Body of pancreas (tissue), 4 donors: ENCODE data around the gene CTRB2.

Experiments used
- CTCF ChIP-seq, 7 experiments: fragments of 450-650 bp in 4 of 7; fragments of 200-600 bp in 3 of 7; sonication (generic) in 3 of 7; IDR thresholded peaks; one replicate each; pipeline ENCODE4 v1.5.1; 2016 to 2019; ENCODE audit warnings: antibody characterized with exemption in 7 of 7
- POLR2A ChIP-seq, 3 donors: fragments of 450-650 bp; IDR thresholded peaks; one replicate each; pipeline ENCODE4 v1.6.1; 2016; ENCODE audit warnings: antibody characterized with exemption in 3 of 3, mild to moderate bottlenecking in 2 of 3

- TF ChIP-seq CTCF (IDR thresholded peaks at IDR 0.05) (peak in 3 of 7 experiments; percentile 10 to 13 (median 13)), POLR2A (IDR thresholded peaks at IDR 0.05) (peak; percentile 46 to 65 (median 56))
These were observed 22.4 kb upstream of the CTRB2 start for GRCh38 chr16:75229172-75230031.
